Cardiac septum (tissue), 1 donor: ENCODE data around the gene TAS2R60. TPM values are rescaled to one million over a fixed set of nuclear protein-coding genes. Genes with fewer than 3 reads are reported as not detected.
"Not testable (repeated sequence)": the region's sequence is repeated elsewhere in the genome, so short reads cannot be mapped to it uniquely, and the experiment has no call there.

Source experiments
- DNase-seq: peaks from one replicate; pipeline ENCODE4 v3.0.0-alpha.2; 2020; ENCODE audit warnings: low spot score
- intact Hi-C: fragments of 100-400 bp; cut with DNase I; formaldehyde crosslinking; loops from one replicate; pipeline ENCODE4 v1.14.0; 2022
- long read RNA-seq: library from polyadenylated mRNA; unstranded; transcript quantifications from one replicate; pipeline ENCODE4 v2.0.0, GENCODE V29; 2021
- total RNA-seq: library from RNA; stranded (reverse); fragmentation: NEBNext Ultra II Directional; extraction: Animal tissue kit (Norgen Biotek cat#: 25700); gene quantifications from one replicate; pipeline ENCODE4 v1.2.1, GENCODE V29; 2021
- donor health status: DM: no; HTN: no; CAD: no.

TAS2R60 gene, protein sequence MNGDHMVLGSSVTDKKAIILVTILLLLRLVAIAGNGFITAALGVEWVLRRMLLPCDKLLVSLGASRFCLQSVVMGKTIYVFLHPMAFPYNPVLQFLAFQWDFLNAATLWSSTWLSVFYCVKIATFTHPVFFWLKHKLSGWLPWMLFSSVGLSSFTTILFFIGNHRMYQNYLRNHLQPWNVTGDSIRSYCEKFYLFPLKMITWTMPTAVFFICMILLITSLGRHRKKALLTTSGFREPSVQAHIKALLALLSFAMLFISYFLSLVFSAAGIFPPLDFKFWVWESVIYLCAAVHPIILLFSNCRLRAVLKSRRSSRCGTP
- total RNA-seq = not detected
- long read RNA-seq = 0 reads

DNA sequence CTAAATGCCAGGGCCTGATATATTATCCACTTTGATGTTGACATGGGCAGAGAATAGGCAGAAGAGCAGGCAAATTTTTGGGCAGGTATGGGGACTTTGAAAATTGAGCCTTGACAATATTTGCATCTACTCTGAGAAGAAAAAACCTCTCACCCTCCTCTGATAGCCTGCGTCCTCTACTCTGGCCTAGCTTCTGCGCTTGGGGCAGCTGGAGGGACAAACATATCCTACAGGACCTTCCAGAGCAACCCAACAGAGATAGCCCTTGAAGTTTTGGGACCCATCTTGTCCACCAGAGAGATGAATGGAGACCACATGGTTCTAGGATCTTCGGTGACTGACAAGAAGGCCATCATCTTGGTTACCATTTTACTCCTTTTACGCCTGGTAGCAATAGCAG lies at the start of gene TAS2R60:
Gene TAS2R60, plus strand, starts transcription at position 301 of the 400 bp plus-strand sequence. Its CDS starts 0 bp downstream, at position 301.
- intact Hi-C loops = no loop called here
- no peak for DNase-seq

DNA sequence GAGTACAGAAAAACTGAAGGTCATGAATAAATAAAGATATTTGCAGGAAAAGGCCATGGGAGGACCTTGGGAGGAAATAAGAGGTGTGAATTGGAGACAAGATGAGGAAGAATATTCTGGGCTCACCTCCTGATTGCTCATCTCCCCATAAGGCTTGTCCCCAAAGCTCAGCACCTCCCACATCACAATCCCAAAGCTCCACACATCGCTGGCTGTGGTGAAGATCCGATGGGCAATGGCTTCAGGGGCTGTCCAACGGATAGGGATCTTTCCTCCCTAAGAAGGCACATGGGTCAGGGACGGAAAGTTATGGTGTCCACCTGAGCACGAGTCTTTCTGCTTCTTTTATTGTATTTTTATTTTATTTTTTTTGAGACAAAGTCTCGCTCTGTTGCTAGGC lies 49.2 kb upstream of the TAS2R60 start:
- DNase-seq = no peak
- intact Hi-C loops = no loop called here

DNA sequence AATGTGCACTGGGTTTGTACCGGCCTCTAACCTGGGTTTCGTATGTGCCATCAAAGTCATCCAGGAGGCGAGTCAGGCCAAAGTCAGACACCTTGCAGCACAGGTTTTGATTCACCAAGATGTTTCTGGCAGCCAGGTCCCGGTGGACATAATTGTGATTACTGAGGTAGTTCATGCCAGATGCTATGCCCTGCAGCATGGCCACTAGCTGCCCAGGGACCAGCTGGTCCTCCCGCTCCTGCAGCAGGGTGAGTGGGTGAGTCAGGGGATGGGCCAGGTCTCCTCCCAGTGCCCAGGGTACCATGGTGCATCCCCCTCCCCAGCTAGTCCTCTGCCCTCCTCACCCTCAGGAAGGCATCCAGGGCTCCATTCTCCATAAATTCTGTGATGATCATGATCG lies 48.5 kb upstream of the TAS2R60 start:
- intact Hi-C loops = no loop called here
- no peak for DNase-seq

GRCh38 chr7:143395187-143396149 lies 47.8 kb upstream of the TAS2R60 start:
- intact Hi-C loops = no loop called here
- no peak for DNase-seq

- intact Hi-C loops = no loop called here
- DNase-seq = no peak
Measured at GRCh38 chr7:143396182-143396581, 47.1 kb upstream of the TAS2R60 start.

DNA sequence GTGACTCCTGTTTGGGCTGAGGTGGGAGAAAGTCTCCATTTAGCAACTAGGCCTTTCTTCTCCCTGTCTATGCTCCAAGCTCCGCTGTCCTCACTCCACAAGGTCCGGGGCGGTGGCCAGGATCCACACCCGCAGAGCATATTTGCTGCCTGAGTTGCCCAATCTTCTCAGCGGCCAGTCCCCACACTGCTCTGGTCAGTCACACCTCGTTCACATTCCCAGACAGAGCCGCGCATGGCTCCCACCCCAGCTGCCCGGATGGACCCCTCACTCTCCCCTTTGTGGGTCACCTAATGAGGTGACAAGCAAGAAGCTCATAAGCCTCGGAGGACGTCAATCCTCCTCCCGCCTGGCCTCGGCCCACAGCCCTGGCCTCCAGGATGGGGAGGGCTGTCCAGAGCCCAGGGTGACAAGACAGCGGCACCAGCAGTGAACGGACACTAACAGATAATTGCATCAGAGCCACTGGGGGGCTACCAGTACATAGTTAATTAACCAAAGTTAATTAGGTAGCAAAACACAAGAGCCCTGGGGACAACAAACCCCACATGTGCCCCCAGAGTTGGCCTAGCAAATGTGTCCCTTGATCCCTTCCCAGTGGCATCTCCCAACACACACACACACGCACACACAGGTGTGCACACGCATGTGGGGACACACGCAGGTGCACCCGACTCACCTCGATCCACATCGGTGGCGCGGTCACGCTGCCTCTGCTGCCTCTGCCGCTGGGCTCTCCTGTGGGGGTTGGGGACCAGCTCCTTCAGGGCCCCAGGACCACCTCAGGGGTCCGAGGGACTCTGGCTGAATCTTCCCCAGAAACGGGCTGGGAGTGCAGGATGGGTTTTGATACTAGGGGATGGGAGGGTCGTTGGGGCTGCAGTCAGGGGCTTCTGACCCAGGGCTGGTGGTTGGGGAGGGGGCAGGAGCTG lies 46.4 kb upstream of the TAS2R60 start:
- intact Hi-C loops = no loop called here
- DNase-seq = no peak

DNA sequence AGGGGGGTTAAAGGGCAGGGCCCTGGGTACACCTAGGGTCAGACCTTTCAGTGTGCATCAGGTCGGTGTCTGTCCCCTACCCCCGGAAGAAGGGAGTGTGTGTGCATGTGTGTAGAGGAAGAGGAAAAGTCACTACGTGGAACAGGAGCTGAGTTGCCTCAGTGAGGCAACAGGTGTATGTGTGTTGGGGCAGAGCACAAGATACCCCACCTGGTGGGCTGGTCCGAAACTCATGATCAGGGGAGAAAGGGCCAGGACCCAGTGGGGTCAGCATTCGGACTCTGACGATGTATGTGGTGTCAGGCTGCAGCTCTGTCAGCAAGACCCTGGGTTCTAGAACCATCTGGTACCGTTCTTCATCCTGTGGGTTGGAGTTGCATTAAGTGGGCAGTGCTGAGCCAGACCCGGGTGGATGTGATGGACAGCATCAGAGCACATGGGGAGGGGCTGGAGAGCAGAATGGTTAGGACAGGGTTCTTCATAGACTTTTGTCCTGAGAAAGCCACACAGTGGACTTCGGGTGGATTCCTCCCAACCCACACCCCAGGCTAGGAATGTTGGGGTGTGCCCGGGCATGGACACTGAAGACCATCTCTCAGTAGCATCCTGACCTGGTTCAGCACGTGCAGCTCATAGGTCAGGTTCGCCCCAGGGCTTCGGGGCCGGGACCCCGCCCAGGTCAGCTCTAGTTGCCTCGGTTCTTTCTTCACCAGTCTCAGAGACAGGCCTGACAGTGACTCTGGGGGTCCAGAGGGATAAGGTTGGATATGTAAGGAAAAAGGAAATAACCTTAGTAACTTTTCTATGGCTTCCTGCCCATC lies 45.3 kb upstream of the TAS2R60 start:
- intact Hi-C loops = no loop called here
- DNase-seq = peak; percentile 49

DNA sequence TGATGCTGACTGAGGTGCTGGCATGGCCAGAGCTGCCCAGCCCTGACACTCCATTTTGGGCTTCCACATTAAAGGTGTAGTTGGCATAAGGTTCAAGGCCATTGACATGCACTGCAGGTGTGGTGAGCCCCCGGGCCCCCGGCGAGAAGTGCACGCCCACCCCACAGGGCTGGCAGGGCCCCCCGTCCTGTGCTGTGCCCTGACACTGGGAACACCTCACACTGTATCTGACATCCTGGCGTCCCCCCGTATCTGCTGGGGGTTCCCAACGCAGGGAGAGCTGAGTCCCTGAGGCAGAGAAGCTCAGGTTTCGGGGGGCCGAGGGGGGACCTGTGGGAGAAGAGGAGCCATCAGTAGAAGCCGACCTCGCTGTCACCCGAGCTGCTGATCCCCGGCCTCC lies 44.6 kb upstream of the TAS2R60 start:
- intact Hi-C loops = no loop called here

GRCh38 chr7:143399151-143399550 lies 44.1 kb upstream of the TAS2R60 start:
- intact Hi-C loops = no loop called here
- no peak for DNase-seq

More for the DNA sequence above, 44.6 kb upstream of the TAS2R60 start:
- no peak for DNase-seq

GRCh38 chr7:143399642-143400041 lies 43.6 kb upstream of the TAS2R60 start:
- DNase-seq = no peak
- intact Hi-C loops = no loop called here

- DNase-seq = peak; percentile 69
- intact Hi-C loops = no loop called here
Measured at GRCh38 chr7:143401265-143401664, 42.0 kb upstream of the TAS2R60 start.

GRCh38 chr7:143402233-143402632 lies 41.0 kb upstream of the TAS2R60 start:
- intact Hi-C loops = not testable (repeated sequence)

GRCh38 chr7:143405173-143406001 lies 37.9 kb upstream of the TAS2R60 start:
- no peak for DNase-seq
- intact Hi-C loops = no loop called here

More at GRCh38 chr7:143402233-143402632, 41.0 kb upstream of the TAS2R60 start:
- not testable (repeated sequence) for DNase-seq

GRCh38 chr7:143406002-143406357 lies 37.3 kb upstream of the TAS2R60 start:
- no peak for DNase-seq
- intact Hi-C loops = no loop called here

GRCh38 chr7:143407287-143408251 lies 35.7 kb upstream of the TAS2R60 start:
- intact Hi-C loops = no loop called here
- DNase-seq = no peak

- intact Hi-C loops = no loop called here
Measured at GRCh38 chr7:143408252-143408685, 35.0 kb upstream of the TAS2R60 start.

More at GRCh38 chr7:143408252-143408685, 35.0 kb upstream of the TAS2R60 start:
- DNase-seq = no peak
